HG02623 (cell line): ENCODE results near the gene TK2.
"Not testable (repeated sequence)": the region's sequence is repeated elsewhere in the genome, so short reads cannot be mapped to it uniquely, and the experiment has no call there.

Source experiments
- ATAC-seq: cut with Tn5 transposase; IDR thresholded peaks from one replicate; pipeline ENCODE4 v1.9.1; 2021; ENCODE audit warnings: moderate library complexity; ENCODE audit not compliant: unreplicated experiment

Gene TK2

DNA sequence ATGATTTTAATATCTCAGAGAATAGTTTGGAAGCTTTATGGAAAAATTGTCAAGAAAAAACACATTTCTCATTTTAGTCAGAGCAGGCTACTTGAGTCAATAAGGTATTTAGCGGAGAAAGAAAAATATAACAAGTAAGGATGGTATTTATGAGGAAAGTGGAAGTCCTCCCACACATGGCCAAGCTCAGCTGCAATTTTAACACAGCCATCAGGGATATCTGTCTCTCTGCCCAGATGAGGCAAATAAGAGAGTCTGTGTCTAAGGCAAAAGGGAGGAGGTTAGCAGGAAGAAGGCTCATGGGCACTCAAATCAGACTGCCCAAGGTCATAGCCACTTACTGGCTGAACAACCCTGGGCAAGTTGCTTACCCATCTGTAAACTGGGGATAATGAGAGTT lies 24.2 kb upstream of the TK2 start:
- no peak for ATAC-seq

DNA sequence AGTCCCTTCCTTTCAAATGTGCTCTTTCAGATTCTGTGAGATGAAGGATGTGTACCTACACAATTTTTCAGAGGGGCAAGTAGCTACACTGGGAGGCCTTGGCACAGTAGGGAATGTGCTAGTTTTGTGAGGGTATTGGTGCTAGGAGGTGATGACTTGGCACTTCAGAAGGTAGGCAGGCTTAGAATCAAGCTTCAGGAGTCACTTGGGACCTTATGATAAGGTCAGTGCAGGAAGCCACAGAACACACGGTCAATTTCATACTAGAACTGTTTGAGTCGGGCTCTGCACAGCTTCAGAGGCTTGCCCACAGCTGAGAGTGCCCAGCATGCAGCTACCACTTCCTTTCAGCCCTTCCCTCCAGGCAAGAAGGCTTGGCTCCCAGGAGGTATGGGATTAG lies 22.4 kb upstream of the TK2 start:
- ATAC-seq: no peak

DNA sequence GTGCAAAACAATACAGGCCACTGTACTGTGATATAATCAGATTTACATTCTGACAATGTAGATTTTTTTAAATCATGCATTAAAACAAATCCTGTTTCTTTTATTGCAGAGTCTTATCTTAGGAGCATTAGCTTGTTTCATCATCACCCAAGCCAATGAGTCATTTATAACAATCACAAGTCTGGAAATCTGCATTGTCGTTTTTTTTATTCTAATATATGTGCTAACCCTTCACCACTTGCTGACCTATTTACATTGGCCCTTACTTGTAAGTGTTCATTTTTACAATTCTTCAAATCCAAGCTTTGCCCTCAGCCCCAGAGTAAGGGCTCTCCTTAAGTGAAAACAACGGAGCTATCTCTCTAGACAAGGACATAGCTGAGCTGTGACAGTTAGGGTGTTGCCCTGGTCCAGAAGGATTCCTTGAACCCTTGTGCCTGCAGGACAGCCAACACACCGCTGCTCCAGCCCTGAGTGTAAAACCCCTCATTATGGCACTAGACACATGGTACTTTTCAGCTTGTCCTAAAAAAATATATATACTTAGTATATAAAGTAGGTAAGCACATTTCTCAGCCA lies 20.0 kb upstream of the TK2 start:
- ATAC-seq: no peak

DNA sequence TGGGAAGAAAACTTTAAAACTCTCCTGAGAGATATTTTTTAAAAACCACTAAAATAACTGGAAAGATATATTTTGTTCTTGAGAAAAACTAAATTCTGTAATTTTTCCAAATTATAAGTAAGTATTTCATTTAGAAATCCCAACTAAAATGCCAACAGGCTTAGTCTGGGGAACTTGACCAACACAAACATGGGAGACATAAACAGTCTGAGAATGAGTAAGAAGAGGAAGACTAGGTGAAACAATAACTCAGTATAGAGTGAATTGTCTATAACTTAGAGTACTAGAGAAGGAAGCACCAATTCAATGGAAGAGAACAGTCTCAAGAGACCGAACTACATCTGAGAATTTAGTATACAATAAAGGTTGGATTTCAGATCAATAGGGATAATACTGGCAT lies 19.2 kb upstream of the TK2 start:
- no peak for ATAC-seq

DNA sequence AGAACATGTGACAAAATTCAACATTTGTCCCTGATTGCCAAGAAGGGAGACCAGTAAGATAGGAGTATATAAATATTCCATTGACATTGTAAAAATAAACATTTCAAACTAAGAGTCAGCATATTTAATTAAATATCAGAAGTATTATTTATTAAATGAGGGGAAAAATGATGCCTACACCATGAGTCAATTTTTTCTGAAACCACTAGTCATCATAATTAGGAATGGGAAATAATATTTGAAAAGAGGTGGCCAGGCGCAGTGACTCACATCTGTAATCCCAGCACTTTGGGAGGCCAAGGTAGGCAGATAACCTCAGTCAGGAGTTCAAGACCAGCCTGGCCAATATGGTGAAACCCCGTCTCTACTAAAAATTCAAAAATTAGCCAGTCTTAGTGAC lies 18.4 kb upstream of the TK2 start:
- no peak for ATAC-seq

DNA sequence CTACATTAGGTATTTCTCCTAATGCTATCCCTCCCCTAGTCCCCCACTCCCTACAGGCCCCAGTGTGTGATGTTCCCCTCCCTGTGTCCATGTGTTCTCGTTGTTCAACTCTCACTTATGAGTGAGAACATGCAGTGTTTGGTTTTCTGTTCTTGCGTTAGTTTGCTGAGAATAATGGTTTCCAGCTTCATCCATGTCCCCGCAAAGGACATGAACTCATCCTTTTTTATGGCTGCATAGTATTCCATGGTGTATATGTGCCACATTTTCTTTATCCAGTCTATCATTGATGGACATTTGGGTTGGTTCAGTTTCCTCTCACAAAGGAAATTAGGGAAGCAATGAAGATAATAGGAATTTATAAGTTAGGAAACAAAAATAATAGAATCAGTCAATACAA lies 17.3 kb upstream of the TK2 start:
- ATAC-seq: not testable (repeated sequence)

DNA sequence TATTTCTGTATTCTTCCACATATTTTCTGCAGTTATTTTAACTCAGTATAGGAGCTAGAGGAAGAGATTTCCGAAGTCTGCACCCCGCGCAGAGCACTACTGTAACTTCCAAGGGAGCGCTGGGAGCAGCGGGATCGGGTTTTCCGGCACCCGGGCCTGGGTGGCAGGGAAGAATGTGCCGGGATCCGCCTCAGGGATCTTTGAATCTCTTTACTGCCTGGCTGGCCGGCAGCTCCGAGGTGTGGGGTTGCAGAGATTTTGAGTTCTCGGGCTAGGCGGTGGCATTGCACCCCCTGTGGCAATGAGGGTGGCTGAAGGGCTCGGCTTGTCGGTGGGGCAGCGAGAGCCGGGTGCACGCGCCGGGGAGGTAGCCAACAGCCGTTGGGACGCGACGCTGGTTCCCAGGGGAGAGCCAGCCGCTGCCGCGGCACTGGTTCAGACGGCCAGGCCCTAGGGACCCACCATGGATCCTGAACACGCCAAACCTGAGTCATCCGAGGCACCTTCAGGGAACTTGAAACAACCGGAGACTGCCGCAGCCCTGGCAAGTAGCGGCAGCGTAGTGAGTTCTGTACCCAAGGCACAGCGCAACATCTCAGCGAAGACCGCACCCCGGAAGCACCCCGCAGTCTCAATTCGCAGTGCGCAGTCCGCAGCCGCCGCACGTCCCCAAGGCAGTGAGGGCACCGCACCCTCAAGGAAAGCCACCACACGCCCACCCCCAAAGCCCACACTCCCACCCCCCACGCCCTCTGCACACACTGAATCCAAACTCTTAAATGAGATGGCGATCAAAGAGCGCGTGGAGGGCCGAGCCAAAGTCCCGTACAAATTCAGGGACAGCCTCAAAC lies 16.4 kb upstream of the TK2 start, which contains the start of gene CMTM1:
Gene CMTM1 (plus strand): TSS at position 389 of the 851 bp plus-strand sequence. CDS start 75 bp downstream, at position 464.
- no peak for ATAC-seq

DNA sequence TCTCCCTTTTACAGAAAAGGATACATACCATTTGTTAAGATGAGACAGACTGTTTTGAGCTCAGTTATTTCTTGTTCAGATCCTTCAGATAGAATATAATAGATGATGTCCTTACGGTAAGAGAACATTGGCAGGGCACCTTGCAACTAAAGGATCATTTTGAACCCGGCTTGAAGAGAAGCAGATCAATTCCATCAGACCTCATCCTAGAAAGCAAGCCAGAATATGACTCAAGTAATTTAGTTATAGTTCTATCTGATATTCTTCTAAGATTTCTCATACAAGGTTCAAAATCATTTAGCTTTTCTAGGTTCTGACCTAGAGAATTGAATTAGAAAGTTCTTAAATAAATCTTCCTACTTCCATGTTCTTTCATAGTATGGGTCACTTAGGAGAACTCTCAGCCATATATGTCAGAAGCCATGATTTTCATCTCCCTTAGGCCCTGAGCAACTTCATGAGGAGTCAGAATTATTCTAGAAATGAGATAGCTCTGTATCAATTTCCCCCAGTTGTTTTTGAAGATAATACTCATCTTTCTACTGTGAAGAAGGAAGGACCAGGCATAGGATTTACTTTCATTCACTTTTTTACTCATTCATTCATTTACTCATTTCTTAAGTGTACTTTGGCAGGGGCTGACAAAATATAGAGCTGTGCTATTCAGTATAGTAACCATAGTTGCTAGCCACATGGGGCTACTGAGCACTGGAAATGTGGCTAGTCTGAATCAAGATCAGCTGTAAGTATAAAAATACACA lies 13.8 kb upstream of the TK2 start:
- no peak for ATAC-seq

DNA sequence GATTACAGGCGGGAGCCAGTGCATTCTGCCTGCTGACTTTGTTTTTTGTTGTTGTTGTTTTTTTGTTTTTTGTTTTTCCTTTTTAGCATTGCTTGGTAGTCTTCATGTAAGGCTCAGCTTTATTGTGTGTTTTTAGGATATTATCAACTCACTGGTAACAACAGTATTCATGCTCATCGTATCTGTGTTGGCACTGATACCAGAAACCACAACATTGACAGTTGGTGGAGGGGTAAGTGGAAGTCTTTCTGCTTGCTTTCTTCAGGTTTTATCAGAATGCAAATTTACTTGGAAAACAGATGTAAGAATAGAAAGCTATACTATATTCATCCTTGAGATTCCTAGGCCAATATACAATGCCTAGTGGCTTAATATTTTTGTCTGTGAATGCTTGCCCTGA lies 13.1 kb upstream of the TK2 start:
- ATAC-seq: no peak

DNA sequence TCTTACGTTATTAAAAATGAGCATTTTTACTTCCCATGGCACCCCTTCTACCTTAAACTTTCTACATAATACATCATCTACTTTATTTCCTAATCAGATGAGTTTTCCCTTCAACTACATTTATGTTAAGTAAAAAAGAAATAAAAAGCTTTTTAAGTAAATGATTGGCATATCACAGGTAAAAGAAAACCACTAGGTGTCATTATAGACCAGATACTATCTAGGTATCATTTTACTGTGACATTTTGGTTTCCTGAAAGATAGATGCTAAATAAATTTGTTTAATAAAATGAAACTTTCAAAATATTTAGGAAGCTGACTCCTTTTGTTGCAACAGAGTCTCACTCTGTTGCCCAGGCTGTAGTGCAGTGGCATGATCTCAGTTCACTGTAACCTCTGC lies 12.5 kb upstream of the TK2 start:
- ATAC-seq: no peak

DNA sequence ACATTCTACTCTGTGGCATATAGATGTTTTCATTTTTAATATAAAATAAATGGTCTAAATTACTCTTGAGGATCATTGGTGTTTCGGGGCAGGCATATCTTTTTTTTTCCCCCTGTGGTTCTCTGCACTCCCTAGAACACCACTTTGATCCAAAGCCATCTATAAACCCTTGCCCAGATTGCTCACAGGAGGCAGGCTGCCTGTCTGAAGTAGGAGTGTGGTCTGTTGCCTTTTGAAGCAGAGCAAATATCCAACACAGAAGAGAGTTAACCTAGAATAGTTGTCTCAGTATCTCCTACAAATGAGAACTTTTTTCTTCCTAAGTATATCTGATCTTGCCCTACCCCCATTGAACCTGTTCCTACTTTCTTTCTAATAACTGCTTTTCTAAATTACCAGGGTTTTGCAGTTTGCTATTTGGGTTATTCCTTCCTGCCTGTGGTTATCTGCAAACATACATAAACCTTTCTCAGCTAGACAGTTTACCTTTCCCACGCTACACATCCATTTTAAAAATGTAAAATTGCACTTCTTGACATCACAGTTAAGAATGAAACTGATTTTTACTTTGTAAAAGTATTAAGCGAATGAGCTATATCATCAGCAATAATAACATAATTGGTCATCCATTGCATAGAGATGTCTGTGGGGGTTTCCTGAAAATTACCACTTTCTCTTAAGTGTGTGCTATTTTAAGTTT lies 11.6 kb upstream of the TK2 start:
- no peak for ATAC-seq

DNA sequence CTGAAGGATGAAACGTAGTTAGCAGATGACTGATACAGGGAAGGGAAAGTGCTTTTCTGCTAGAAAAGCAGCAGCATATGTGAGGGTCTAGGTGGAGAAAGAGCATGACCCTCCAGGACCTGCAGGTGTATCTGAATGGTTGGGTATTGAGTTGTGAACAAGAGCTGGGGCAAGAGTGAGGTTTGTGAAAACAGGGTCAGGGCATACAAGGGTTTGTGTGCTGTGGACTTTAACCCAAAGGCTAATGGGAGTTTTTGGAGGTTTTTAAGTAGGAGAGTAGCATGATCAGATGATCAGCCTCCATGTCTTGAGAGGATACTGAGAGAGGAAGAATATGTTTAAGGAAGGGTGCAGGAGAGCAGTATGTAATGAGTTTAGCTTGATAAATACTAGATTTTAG lies 10.2 kb upstream of the TK2 start:
- ATAC-seq: no peak

DNA sequence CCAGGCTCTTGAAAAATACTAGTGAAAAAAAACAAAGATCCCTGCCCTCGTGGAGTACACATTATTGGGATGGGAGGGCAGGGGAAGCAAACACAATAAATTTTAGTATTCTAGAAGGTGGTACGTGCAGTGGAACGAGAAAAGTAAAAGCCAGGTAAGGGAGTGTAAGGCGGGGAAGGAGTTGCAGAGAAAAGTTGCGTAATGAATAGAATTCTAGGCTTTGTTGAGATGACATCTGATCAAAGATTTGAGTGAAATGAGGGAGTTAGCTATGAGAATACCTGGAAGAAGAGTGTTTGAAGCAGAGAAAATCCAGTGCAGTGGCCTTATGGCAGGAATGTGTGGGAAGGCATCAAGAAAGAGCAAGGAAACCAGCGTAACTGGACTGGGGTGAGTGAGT lies 4.6 kb upstream of the TK2 start:
- no peak for ATAC-seq

DNA sequence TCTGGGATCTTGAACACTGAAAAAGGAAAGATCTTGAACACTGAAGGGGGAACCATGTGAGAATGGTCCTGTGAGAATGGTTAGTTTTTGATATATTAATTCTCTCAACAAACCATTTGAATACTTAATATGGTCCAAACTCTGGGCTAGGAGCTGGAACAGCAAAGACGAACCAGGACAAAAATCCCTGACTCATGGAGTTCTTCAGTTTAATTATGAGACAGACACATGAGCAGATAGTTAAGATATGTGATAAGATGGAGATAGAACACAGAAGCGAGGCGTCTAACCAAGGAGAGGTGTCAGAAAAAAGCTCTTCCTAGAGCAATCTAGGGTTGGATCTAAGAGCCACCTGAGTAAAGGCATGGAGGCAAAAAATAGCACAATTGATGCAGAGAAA lies 4.1 kb upstream of the TK2 start:
- no peak for ATAC-seq

DNA sequence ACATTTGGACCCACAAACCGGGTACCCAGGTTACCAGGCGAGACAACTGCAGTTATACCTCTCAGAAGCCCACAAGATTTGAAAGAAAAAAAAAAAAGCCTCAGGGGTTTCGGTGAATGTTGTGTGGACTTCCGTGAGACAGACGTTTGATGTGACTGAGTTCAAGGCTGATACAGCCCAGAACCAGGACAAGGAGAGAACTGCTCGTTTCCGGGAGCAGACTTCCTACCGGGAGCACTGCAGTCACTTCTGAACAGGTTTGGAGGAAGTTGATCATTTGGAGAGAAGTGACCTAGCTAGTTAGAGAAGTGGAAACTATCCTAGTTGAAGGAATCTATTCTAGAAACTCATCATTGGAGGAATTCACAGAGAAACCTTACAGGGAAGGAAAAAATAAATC lies 3.3 kb upstream of the TK2 start:
- no peak for ATAC-seq

DNA sequence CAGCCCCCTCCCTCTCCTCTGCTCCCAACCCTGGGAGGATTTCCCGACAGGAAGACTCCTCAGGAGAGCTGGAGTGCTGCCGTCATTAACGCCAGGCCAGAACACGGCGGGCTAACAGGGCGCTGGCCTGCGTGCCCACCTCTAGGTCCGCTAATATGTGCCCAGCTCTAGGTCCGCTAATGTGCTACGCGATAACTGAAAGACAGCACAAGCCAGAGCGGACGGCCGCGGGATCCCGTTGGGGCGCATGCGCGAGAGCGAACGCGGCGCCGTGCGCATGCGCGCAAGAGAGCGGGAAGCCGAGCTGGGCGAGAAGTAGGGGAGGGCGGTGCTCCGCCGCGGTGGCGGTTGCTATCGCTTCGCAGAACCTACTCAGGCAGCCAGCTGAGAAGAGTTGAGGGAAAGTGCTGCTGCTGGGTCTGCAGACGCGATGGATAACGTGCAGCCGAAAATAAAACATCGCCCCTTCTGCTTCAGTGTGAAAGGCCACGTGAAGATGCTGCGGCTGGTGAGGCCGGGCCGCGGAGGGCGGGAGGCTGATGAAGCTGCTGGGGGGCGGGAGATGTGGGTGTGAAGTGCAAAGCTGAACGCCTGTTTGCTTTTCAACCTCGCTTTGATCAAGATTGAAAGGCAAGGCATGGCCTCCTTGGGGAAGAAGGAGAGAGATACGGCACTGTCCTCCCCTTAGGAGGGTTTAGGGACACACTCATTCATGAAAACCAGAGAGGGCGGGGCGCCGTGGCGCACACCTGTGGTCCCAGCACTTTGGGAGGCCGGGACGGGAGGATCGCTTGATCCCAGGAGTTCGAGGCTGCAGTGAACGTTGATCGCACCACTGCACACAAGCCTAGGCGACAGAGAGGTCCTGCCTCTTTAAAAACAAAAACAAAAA lies 2.6 kb upstream of the TK2 start, which contains the start of gene CKLF:
Gene CKLF (plus strand): TSS at position 291 of the 892 bp plus-strand sequence. CDS start 140 bp downstream, at position 431.
- peak; percentile 77 for ATAC-seq

DNA sequence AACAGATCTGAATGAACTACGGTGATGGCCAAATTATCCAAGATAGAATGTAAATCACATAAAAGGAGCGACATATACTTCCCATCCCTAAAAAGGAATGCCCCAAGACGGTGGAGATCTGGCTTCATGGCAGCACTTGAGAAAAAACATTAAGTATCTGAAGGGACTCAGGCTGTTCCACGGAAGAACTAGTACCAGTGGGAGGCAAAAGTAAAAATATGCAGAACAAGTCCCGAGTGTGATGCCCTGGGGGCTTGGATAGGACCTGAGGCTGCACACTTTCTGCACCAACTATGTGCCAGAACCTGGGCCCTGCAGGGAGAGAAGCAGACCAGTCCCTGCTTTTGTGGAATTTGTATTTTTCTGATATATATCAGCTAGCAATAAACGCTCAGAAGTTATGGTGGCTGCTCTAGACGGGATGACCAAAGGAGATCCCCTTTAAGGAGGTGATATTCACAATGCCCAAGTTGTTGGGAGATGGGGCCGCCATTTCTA lies 1.9 kb upstream of the TK2 start:
- no peak for ATAC-seq

DNA sequence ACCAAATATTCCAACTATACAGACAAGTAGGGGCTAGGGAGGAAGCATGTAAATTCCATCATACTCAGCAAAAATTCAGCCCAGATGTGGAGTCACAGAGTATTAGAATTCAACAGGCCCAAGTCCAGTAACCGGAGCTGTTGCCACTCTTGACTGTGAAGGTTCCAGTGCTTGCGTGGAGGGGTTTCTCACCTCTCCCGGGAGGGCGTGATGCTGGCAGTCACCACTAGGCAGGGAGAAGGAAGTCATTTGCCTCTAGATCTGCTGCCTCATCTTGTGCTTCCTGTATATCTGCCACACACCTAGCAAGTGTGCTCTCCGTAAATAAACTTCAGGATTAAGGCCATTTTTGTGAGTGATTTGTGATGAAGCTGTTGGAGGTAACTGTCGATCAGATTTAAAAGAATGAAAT lies 1.4 kb upstream of the TK2 start:
- ATAC-seq: no peak

DNA sequence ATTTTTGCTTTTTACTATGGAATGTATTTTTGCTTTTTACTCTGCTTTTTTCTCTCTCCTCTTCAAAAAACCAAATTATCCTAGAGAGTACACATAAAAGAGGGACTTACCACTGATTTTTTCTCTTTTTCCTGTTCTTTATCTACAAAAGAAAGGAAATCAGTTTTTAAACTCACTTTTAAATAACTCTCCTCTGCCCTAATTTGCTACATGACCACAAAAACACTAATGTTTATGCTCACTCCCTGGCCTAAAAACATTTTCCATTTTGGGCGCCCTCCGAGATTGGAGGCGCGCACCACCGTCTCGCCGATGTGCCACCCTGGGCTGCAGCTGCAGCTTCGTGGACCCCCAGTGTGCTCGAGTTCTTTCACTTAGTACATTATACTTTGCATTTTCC lies 1.1 kb downstream of the TK2 start:
- no peak for ATAC-seq

DNA sequence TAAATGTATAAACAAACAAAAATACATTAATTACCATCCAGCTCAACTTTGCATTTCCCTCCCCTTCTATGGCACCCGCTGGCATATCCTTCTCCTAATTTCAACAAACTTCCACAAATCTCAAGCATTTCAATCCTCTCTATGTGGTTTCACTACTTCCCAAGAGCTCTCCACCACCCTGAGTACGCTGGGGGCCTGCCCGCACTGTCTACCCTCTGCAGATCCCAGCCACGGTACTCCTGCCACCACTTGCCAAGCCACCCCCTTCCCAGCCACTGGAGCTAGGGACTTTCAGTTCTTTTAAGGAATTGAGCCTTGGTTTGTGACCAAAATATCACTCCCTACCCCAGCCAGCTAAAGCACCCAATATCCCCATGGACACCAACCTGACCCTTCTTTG lies 1.9 kb downstream of the TK2 start:
- no peak for ATAC-seq
